ENCODE measurements around the gene TNFRSF4.

TNFRSF4 gene

GRCh38 chr1:1165900-1166421 lies 48.0 kb downstream of the TNFRSF4 start:
- Histone ChIP-seq H3K9me3 (ENCODE audit: severe bottlenecking) (no peaks in the 10 kb centered on the region), H3K36me3 (ENCODE audit: low read depth) (peaks cover 9% of the 10 kb centered on the region; the same call in 1 of the 2 replicates), H3K4me3 (ENCODE audit: severe bottlenecking) (no peak overlapping the region), H3K27me3 (ENCODE audit: insufficient read depth, poor library complexity, severe bottlenecking) (no peaks in the 10 kb centered on the region), H3K4me1 (ENCODE audit: insufficient read depth, poor library complexity, severe bottlenecking) (peaks cover 10% of the 10 kb centered on the region), H3K27ac (ENCODE audit: poor library complexity, severe bottlenecking) (peak overlapping the region; percentile 64)
- ATAC-seq (ENCODE audit: low read depth): no peak
- DNase-seq (ENCODE audit: low spot score): no peak
- no peak for TF ChIP-seq CTCF (IDR thresholded peaks at IDR 0.05; ENCODE audit: poor library complexity, severe bottlenecking)

DNA sequence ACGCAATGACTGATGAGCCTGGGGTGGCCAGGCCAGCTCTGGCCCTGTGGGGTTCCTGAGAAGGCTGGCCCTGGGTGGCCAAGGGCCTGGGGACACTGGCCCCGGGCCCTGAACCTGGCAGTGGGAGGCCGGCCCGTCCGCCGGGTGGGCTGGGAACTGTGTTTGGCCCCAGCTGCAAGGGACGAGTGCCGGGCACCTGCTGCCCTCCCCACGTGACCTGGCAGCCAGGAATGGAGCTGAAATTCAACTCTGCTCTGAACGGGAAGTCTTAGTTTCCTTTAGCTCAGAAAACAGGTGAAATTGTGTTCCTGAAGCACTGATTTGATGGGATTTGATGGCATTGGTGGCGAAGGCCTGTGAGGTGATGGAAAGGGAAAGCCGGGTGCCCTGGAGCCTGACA lies 48.5 kb downstream of the TNFRSF4 start:
- Histone ChIP-seq H3K27ac (ENCODE audit: poor library complexity, severe bottlenecking) (peak overlapping the region; percentile 64), H3K4me1 (ENCODE audit: insufficient read depth, poor library complexity, severe bottlenecking) (peaks cover 10% of the 10 kb centered on the region), H3K4me3 (ENCODE audit: severe bottlenecking) (peak overlapping the region; percentile 74), H3K9me3 (ENCODE audit: severe bottlenecking) (no peaks in the 10 kb centered on the region), H3K27me3 (ENCODE audit: insufficient read depth, poor library complexity, severe bottlenecking) (no peaks in the 10 kb centered on the region), H3K36me3 (ENCODE audit: low read depth) (peaks cover 9% of the 10 kb centered on the region; the same call in 1 of the 2 replicates)
- DNase-seq (ENCODE audit: low spot score): no peak
- ATAC-seq (ENCODE audit: low read depth): no peak
- TF ChIP-seq CTCF (IDR thresholded peaks at IDR 0.05; ENCODE audit: poor library complexity, severe bottlenecking): no peak

DNA sequence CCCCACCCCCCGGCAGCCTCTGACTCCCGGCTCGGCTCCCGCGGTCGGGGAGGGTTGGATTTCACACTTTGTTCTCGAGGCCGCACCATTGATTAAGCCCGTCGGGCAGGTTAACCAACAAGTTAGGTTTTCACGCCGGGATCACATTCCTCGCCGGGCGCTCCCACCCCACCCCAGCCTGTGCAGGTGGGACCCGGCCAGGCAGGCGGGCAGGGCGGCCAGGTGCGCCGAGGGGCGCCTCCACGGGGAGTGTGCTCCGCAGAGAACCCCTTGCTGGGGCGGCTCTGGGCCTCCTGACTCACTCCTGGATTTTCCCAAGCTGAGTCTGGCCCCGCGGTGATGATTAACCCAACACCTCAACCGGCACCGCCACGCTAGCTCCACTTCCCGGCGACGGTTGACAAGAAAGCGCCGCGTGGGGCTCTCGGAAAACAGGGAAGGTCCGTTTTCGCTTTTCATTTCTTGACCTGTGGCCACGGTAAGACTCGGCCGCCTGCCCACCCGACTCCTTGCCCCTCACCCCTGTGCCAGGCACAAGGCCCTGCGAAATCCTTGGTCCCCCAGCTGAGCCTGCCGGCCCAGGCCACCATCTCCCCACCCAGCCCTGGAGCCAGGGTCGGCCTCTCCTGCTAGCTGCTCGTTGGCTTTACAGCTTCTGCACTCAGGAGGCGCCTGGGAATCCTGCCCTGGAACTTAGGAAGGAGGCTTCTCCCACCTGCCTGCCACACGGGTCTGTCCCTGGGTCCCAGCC lies 49.1 kb downstream of the TNFRSF4 start:
- DNase-seq (ENCODE audit: low spot score): no peak
- Histone ChIP-seq H3K4me3 (ENCODE audit: severe bottlenecking) (peak overlapping the region; percentile 74), H3K9me3 (ENCODE audit: severe bottlenecking) (no peaks in the 10 kb centered on the region), H3K4me1 (ENCODE audit: insufficient read depth, poor library complexity, severe bottlenecking) (peaks cover 10% of the 10 kb centered on the region), H3K36me3 (ENCODE audit: low read depth) (peaks cover 9% of the 10 kb centered on the region; the same call in 1 of the 2 replicates), H3K27ac (ENCODE audit: poor library complexity, severe bottlenecking) (peak overlapping the region; percentile 64), H3K27me3 (ENCODE audit: insufficient read depth, poor library complexity, severe bottlenecking) (no peaks in the 10 kb centered on the region)
- ATAC-seq (ENCODE audit: low read depth): peak; percentile 45
- no peak for TF ChIP-seq CTCF (IDR thresholded peaks at IDR 0.05; ENCODE audit: poor library complexity, severe bottlenecking)

DNA sequence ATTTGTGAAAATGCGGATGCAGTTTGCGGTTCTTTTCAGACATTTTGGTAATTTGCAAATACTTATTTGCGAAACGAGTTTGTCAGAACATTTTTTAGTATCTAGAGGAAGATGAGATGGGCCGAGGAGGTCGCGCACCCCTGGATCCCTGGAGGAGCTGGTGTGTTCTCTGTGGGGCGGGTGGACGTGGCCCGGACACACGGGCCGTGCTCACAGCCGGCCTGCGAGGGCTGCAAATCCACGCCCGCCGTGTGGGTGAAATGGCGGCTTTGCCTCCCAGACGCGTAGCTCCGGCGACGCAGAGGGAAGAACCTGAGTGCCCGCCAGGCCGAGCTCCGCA lies 49.6 kb downstream of the TNFRSF4 start:
- Histone ChIP-seq H3K9me3 (ENCODE audit: severe bottlenecking) (no peaks in the 10 kb centered on the region), H3K4me1 (ENCODE audit: insufficient read depth, poor library complexity, severe bottlenecking) (peaks cover 10% of the 10 kb centered on the region), H3K36me3 (ENCODE audit: low read depth) (peaks cover 9% of the 10 kb centered on the region; the same call in 1 of the 2 replicates), H3K4me3 (ENCODE audit: severe bottlenecking) (peak overlapping the region; percentile 74), H3K27me3 (ENCODE audit: insufficient read depth, poor library complexity, severe bottlenecking) (no peaks in the 10 kb centered on the region), H3K27ac (ENCODE audit: poor library complexity, severe bottlenecking) (peak overlapping the region; percentile 64)
- no peak for TF ChIP-seq CTCF (IDR thresholded peaks at IDR 0.05; ENCODE audit: poor library complexity, severe bottlenecking)
- no peak for ATAC-seq (ENCODE audit: low read depth)
- no peak for DNase-seq (ENCODE audit: low spot score)
